ENCODE measurements around the gene BLID.

Gene BLID

DNA sequence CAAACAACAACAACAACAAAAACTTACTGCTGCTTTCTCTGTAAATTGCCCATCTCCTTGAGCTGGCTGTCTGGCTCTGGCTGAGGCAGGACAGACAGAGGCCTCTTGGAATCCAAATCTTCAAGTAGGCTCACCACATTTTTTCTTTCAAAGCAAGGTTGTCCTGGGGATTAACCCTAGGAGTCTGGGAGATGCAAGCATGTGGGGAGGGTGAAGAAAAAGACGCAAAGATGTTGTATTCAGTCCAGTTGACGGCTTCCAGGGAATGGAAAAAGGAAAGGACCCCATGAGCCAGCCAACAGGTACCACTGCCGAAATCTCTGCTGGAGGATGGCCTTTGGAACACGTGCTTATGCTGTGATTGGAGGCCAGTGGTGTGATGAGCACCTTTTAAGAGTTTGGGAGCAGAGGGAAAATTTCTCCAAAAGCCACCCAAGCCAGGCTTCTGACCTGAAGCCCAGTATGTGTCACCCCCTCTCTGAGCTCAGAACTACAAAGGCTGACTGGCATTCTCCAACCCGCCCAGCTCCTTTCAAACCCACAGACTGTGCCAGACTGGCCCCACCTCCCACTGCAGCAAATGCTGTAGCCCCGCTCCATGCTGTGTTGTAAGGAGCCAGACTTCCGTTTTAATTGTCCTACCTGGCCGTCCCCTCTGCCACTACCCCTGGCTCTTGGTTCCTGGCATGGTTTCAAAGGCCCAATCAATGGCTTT is 10.8 kb downstream of the BLID start:
- no peak for DNase-seq (ENCODE audit: low spot score)

- no peak for DNase-seq (ENCODE audit: low spot score)
These were observed 11.7 kb downstream of the BLID start for GRCh38 chr11:122104341-122104740.

DNA sequence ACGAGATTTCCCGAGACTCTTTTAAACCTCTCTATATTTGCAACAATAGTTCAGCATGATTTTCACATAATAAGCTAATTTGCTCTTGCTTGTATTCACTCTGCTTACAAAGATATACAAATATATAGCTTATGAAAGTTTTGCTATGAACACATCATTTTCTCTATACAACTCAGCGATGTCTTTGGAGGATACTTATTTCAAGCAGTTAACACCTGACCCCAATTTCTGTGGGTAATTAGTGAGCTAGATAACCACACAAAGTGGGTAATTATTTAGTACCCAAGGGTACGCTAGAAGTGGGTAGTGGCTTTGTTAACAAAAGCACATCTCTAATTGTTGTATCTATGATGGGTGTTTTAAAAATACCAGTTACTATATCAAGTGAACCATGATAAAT is 12.3 kb downstream of the BLID start:
- DNase-seq (ENCODE audit: low spot score) = no peak

DNA sequence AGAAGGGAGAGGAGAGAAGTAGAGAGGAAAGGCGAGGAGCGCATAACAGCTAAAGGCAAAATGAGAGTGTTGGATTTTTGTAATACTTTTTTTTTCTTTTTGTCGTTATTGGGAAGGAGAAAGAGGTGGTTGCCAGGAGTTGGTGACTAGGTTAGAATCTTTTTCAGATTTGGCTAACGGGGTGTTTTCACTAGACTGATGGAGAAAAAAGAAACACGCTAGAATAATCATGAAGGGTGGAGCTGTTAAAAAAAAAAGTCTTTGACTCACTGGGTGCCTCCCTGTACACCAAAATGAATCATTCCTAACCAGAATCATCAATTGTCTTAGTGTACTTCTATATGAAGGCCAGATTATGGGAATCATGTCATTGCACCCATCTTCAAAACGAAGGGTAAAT is 12.7 kb downstream of the BLID start:
- DNase-seq (ENCODE audit: low spot score) = no peak

- DNase-seq (ENCODE audit: low spot score) = no peak
These were observed 13.6 kb downstream of the BLID start for GRCh38 chr11:122102426-122102825.

GRCh38 chr11:122101625-122102291 is 14.3 kb downstream of the BLID start:
- DNase-seq (ENCODE audit: low spot score) = peak; percentile 50

DNA sequence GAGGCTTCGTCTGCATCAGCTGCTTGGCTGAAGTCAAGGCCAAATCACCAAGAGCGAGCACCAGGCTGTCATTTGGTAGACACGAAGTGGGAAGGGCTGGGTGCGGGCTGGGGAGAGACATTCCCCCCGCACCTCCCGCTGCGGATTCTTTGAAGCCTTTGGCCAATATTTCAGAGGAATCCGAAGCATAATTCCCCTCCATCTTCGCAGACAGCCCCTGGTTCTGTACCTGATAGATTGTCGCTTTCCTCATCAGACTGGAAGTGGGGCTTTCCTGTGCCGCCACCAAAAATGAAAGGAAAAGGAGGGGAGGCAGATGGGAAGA is 15.3 kb downstream of the BLID start:
- DNase-seq (ENCODE audit: low spot score) = no peak

DNA sequence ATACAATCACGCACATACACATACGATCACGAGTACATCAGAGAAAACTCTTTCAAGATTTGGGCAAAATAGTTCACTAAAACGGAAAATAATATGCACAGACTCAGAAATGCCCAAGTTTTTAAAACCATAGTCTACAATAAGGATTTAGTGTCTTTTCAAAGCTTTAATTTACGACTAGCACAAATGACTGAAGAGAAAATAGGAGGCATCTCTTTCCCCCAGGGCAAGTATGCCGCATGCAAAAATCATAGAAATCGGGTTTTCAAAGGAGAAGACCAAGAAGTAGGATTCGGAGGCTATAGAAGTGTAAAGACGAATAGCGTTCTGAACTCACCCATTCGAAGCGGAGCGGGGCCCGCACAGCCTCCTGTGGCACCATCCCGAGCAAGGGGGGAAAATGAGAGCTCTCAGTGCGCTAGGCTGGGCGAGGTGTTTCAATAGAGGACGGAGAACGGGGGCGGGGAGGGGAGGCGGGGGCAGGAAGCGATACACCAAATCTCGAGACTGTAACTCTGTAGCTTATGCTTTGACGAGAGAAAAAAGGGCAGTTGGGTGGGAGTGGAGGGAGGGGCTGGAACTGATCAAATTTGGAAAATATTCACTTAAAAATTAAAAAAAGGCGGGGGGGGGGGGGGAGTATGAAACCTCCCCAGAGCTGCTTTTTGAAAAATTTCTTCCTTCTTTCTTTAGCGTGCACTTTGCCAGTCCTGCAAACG is 15.8 kb downstream of the BLID start:
- DNase-seq (ENCODE audit: low spot score) = no peak

DNA sequence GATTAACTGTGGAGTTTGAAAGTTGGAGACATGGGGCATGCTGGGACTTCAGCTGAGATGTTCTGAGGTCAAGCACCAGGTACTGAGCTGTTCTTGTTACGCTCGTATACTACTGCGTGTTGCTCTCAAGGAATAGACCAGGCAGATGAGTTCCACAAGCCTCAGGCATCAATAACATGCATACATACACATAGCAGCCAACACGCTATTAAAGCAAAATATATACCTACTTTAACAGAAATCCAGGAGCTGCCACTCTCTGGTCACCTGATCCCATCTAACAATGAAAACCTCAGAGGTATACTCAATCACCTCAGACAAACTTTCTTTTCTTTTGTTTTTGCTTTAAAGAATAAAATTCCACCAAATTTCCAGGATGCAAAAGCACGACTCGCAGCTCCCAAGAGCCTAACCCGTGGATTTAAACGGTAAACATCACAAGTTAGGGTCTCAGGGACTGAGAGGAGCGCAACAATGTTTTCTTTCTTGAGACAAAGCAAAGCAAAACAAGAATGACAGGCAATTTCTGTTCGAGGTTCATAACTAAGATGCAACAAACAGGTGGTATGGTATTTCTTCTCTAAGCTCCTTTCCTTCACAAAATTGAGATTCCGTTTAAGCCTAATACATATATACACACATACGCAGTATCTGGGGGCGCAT is 16.5 kb downstream of the BLID start:
- DNase-seq (ENCODE audit: low spot score) = no peak

- DNase-seq (ENCODE audit: low spot score) = no peak
These were observed 17.6 kb downstream of the BLID start for GRCh38 chr11:122098261-122098980.

- no peak for DNase-seq (ENCODE audit: low spot score)
These were observed 18.5 kb downstream of the BLID start for GRCh38 chr11:122097419-122098001.

- no peak for DNase-seq (ENCODE audit: low spot score)
These were observed 19.5 kb downstream of the BLID start for GRCh38 chr11:122096272-122097112.

GRCh38 chr11:122095681-122096262 is 20.2 kb downstream of the BLID start:
- no peak for DNase-seq (ENCODE audit: low spot score)

GRCh38 chr11:122094836-122095235 is 21.2 kb downstream of the BLID start:
- DNase-seq (ENCODE audit: low spot score) = no peak

GRCh38 chr11:122093731-122094275 is 22.2 kb downstream of the BLID start:
- no peak for DNase-seq (ENCODE audit: low spot score)

- DNase-seq (ENCODE audit: low spot score) = no peak
These were observed 24.2 kb downstream of the BLID start for GRCh38 chr11:122091835-122092234.

GRCh38 chr11:122089111-122089510 is 26.9 kb downstream of the BLID start:
- DNase-seq (ENCODE audit: low spot score) = no peak

GRCh38 chr11:122085712-122086111 is 30.3 kb downstream of the BLID start:
- no peak for DNase-seq (ENCODE audit: low spot score)

GRCh38 chr11:122085264-122085663 is 30.8 kb downstream of the BLID start:
- no peak for DNase-seq (ENCODE audit: low spot score)

DNA sequence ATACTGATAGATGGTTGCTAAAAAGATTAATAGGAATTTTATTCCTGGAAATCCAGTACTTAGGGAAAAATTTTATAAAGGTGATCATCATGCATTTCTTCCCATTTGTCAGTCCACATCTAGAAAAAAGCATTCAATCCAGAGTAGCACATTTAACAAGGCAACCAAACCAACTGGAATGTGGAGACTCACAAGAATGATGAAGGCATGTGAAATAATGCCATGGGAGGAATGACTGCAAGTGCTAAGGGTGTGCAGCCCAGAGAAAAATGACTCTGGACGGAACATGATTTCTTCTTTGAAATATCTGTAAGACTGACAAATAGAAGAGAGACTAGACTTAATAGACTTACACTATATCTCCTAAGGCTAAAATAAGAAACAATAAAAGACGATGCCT is 33.8 kb downstream of the BLID start:
- DNase-seq (ENCODE audit: low spot score) = no peak
